ENCODE results near the gene OR2T10. TPM values are rescaled to one million over a fixed set of nuclear protein-coding genes. Genes with fewer than 3 reads are reported as not detected.
"Not testable (repeated sequence)": the region's sequence is repeated elsewhere in the genome, so short reads cannot be mapped to it uniquely, and the experiment has no call there.

Gene OR2T10
- total RNA-seq, 4 donors from 2014 or later = not detected

DNA sequence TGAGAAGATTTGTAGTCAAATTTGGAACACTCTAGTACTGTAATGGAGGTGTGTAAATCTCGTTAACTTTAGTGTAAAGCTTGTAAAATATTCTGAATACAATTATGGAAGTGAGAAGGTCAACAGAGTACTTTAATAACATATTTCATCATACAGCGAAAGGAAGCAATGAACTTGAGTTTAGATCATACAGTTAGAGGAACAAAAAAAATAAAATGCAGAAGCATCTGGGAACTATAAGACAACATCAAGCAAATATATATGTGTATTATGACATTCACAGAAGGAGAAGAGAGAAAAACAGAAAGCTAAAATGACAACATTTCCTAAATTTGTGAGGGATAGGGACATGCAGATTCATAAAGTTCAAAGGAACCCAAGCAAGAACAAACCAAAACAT, 28.5 kb downstream of the OR2T10 start:
- H3K27ac ChIP-seq; H3K4me1 ChIP-seq; H3K4me3 ChIP-seq; intact Hi-C loops (cut with DNase I); H3K9me3 ChIP-seq; DNase-seq; H3K36me3 ChIP-seq; H3K27me3 ChIP-seq: not testable (repeated sequence)
- WGBS, 2 donors = 22 to 24% methylated on average over 2 of the region's 2 CpGs

DNA sequence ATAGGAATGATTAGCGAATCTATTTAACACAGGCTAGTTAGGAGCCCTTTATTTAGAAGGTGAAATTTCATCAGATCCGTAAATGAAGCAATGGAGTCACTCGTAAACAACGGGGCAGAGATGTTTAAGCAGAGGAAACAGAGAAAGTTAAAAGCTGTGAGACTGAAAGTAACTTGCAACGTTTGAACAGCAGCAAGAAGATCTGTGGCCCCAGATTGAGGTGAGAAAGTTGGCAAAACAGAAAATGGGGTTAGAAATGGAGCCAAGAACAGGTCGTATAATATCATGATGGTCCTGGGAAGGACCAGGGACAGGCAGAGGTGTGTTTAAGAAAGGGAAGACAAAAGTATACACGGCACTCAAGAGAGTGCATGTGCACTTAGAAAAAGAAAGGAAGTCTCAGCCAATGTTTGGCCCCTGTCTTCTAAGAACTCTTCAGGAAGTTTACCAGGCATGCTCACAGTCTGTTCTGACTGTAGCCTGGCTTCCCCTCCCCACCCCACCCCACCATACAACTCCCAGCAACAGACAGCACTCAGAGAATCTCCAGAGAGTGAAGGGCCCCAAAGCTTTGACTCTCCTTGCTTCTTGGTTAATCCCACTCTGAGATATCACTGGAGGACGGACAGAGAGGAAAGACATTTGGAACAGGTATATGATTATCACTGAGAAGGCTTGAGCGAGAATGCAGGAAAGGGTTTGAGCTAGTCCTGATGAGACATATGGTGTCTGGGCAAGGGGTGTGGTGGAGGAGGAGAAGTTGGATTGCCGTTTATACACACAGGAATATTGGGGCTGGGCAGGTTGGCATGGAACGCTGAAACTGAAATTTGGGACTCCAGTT, 31.7 kb downstream of the OR2T10 start:
- WGBS, 2 donors = 46 to 62% methylated on average over 9 to 10 of the region's 11 CpGs
- H3K4me1 ChIP-seq; H3K27me3 ChIP-seq; intact Hi-C loops (cut with DNase I); H3K27ac ChIP-seq; H3K4me3 ChIP-seq; DNase-seq; H3K9me3 ChIP-seq; H3K36me3 ChIP-seq: not testable (repeated sequence)

DNA sequence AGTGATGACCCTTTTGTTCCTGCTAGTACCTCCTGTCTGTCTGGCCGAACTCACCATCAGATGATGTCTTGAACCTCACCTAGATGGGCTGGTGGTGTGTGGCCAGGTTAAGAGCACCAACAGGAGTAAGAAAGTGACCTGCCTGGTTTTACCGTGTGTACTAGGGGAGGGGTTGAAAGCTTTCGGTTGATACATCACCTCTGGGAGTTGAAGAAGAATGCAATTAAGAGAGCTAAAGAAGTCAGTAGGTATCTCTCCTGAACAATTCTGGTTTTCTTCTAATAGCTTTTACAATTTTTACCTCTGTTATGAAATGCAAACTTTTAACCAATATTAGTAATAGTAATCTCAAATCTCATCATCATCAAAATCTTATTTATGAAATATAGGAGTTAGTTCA, 34.8 kb downstream of the OR2T10 start, which contains the start of gene OR2T29:
TSS of gene OR2T29 (minus strand) at position 101 of the 400 bp plus-strand sequence. CDS start 3,281 bp downstream, outside the sequence.
- H3K27me3 ChIP-seq; DNase-seq; H3K4me3 ChIP-seq; intact Hi-C loops (cut with DNase I); H3K9me3 ChIP-seq; H3K4me1 ChIP-seq; H3K36me3 ChIP-seq; H3K27ac ChIP-seq: not testable (repeated sequence)
- WGBS, 2 donors = 38 to 88% methylated on average over 1 of the region's 3 CpGs

DNA sequence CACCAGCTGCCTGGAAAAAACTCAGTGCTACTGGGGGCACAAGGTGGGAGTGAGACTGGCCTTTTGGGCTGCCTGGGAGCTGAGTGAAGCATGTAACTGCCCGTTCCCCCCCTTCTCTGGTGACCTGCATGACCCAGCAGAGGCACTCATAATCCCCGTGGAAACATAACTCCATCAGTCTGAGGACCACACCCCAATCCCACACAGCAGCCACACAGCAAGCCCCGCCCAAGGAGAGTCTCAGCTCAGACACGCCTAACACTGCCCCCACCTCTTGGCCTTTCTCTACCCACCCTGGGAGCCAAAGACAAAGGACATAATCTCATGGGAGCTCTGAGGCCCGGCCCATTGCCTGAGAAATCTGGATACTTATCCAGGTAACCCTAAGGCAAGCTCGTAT, 46.5 kb downstream of the OR2T10 start:
- no CpG with 5 or more reads among the region's 6 CpGs for WGBS, 2 donors
- H3K27me3 ChIP-seq; intact Hi-C loops (cut with DNase I); H3K9me3 ChIP-seq; H3K36me3 ChIP-seq; H3K4me3 ChIP-seq; H3K4me1 ChIP-seq; H3K27ac ChIP-seq; DNase-seq: not testable (repeated sequence)

DNA sequence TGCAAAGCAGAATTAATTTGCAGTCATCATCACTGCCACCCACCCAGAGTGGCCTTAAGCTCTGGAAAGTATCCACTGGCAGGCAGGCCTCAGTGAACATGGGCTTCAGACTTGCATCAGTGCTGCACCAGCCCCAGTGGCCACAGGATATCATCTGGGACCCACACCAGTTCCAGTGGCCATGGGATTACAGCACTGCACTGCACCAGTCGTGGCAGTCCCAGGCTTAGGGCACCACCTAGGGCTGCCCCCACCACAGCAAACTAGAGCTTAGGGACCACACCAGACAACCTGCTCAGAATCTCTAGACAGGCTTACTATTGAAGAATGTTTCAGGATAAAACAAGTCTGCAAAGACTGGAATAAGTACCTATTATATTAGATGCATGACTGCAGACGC, 50.1 kb downstream of the OR2T10 start:
- H3K9me3 ChIP-seq; H3K4me1 ChIP-seq; H3K4me3 ChIP-seq; H3K27me3 ChIP-seq; DNase-seq; H3K27ac ChIP-seq; intact Hi-C loops (cut with DNase I); H3K36me3 ChIP-seq: not testable (repeated sequence)
- WGBS, 2 donors = no CpG with 5 or more reads among the region's 2 CpGs

Small RNA genes lying within 50 kb of the gene (small RNA-seq; reads per million reads assigned to genes)
- gene RF00019 = 0 reads per million in 4 donors

Other genes with a start within 250 kb of the OR2T10 start
- not detected for gene OR14C36, start 248.9 kb downstream of the OR2T10 start, total RNA-seq
- gene OR2T4, start 236.0 kb downstream of the OR2T10 start, total RNA-seq = not detected
- gene OR2T6, start 222.0 kb downstream of the OR2T10 start, total RNA-seq = not detected
- not detected for gene OR2T1, start 194.7 kb downstream of the OR2T10 start, total RNA-seq
- not detected for gene OR2T2, start 152.1 kb downstream of the OR2T10 start, total RNA-seq
- gene OR2T3, start 124.3 kb downstream of the OR2T10 start, total RNA-seq = not detected
- not detected for gene OR2T5, start 109.1 kb downstream of the OR2T10 start, total RNA-seq
- not detected for gene OR2G6, start 89.6 kb downstream of the OR2T10 start, total RNA-seq
- gene OR2T29, start 34.9 kb downstream of the OR2T10 start, total RNA-seq = not detected
- gene OR2T34, start 22.9 kb downstream of the OR2T10 start, total RNA-seq = not detected
- gene OR2T11, start 37.4 kb upstream of the OR2T10 start, total RNA-seq = not detected
- gene OR2T35, start 47.6 kb upstream of the OR2T10 start, total RNA-seq = not detected
- not detected for gene OR2T27, start 57.8 kb upstream of the OR2T10 start, total RNA-seq
- not detected for gene OR14I1, start 105.1 kb upstream of the OR2T10 start, total RNA-seq
- gene LYPD8, start 158.1 kb upstream of the OR2T10 start, total RNA-seq = not detected
- 10 to 100 TPM; 19.2 to 23.1 (median 21.9) TPM for gene SH3BP5L, start 228.2 kb upstream of the OR2T10 start, total RNA-seq
- gene ZNF672, start 240.5 kb upstream of the OR2T10 start, total RNA-seq = 10 to 100 TPM; 22.3 to 25.8 (median 24.0) TPM